Hepatocyte (in vitro differentiated cells): ENCODE data around the gene KLHL21. TPM values are rescaled to one million over a fixed set of nuclear protein-coding genes. Genes with fewer than 3 reads are reported as not detected.
A peak's percentile ranks its signal among the peaks of the same experiment; 100 is the strongest.

Experiments used
- DNase-seq: peaks from one replicate; pipeline ENCODE4 v3.0.0-alpha.2; 2016; ENCODE audit warnings: low spot score
- H2AFZ ChIP-seq: fragments of 200-600 bp; sonication (generic); 2 replicates; pipeline ENCODE4 v1.6.0; 2016; ENCODE audit warnings: antibody characterized with exemption, mild to moderate bottlenecking
- H3K27ac ChIP-seq: fragments of 200-600 bp; sonication (generic); 2 replicates; pipeline ENCODE4 v1.5.1; 2016; ENCODE audit warnings: mild to moderate bottlenecking
- H3K27me3 ChIP-seq: fragments of 200-600 bp; sonication (generic); 2 replicates; pipeline ENCODE4 v1.6.1; 2016
- H3K36me3 ChIP-seq: fragments of 200-600 bp; sonication (generic); replicated peaks from 2 replicates; pipeline ENCODE4 v1.5.1; 2016; ENCODE audit warnings: low read depth; ENCODE audit not compliant: insufficient read depth
- H3K4me1 ChIP-seq: fragments of 200-600 bp; sonication (generic); 2 replicates; pipeline ENCODE4 v1.5.1; 2016; ENCODE audit warnings: mild to moderate bottlenecking, moderate library complexity; ENCODE audit not compliant: insufficient read depth
- H3K4me2 ChIP-seq: fragments of 200-600 bp; sonication (generic); 2 replicates; pipeline ENCODE4 v1.6.0; 2016
- H3K4me3 ChIP-seq: fragments of 200-600 bp; sonication (generic); 2 replicates; pipeline ENCODE4 v1.5.1; 2016; ENCODE audit warnings: mild to moderate bottlenecking
- H3K79me2 ChIP-seq: fragments of 200-600 bp; sonication (generic); 2 replicates; pipeline ENCODE4 v1.6.0; 2017; ENCODE audit warnings: mild to moderate bottlenecking
- H3K9me2 ChIP-seq: fragments of 200-600 bp; sonication (generic); replicated peaks from 2 replicates; pipeline ENCODE4 v1.6.0; 2017; ENCODE audit warnings: mild to moderate bottlenecking; ENCODE audit not compliant: insufficient read depth
- H3K9me3 ChIP-seq: fragments of 200-600 bp; sonication (generic); 2 replicates; pipeline ENCODE4 v1.5.1; 2016; ENCODE audit warnings: low read depth, mild to moderate bottlenecking
- H4K20me1 ChIP-seq: fragments of 200-600 bp; sonication (generic); 2 replicates; pipeline ENCODE4 v1.6.0; 2016; ENCODE audit warnings: mild to moderate bottlenecking; ENCODE audit not compliant: insufficient read depth, poor library complexity, severe bottlenecking
- EZH2 ChIP-seq: fragments of 200-600 bp; sonication (generic); IDR thresholded peaks from 2 replicates; pipeline ENCODE4 v1.6.1; 2016; ENCODE audit warnings: antibody characterized with exemption, mild to moderate bottlenecking, borderline replicate concordance
- EZH2phosphoT487 ChIP-seq: fragments of 200-600 bp; sonication (generic); IDR thresholded peaks from one replicate; pipeline ENCODE4 v1.6.1; 2018; ENCODE audit warnings: antibody characterized with exemption, mild to moderate bottlenecking, low read depth, moderate library complexity; ENCODE audit not compliant: unreplicated experiment, severe bottlenecking
- WGBS: methylation state at CpG from one replicate; pipeline ENCODE4 v1.1.6; 2016; ENCODE audit warnings: low lambda C conversion rate; ENCODE audit errors: missing lambda C conversion rate; 5-methylcytosine and 5-hydroxymethylcytosine counted together
- polyA plus RNA-seq: library from polyadenylated mRNA; unstranded; fragments of >200 nt; fragmentation: Nextera tagmentation; extraction: Ambion mirVana; gene quantifications from 2 replicates; pipeline ENCODE4 v1.2.1, GENCODE V29; 2016
- total RNA-seq: library from RNA; depleted of rRNA; stranded (reverse); fragments of >200 nt; gene quantifications from 2 replicates; pipeline ENCODE4 v1.2.3, GENCODE V29; 2014
- TF ChIP-seq, protein P1 (sequence below): fragments of 200-600 bp; sonication (generic); IDR thresholded peaks from 2 replicates; pipeline ENCODE4 v1.5.1; 2016; ENCODE audit warnings: antibody characterized with exemption, mild to moderate bottlenecking; ENCODE audit not compliant: poor library complexity

The KLHL21 gene
- total and polyA plus RNA-seq, 2 experiments from 2014 or later: 20.0 to 20.6 TPM

- Histone ChIP-seq H3K4me1 (peaks cover 25% of the 10 kb centered on the region), H2AFZ (no peak overlapping the region), H3K27me3 (no peaks in the 10 kb centered on the region), H3K79me2 (peaks cover 56% of the 10 kb centered on the region), H3K9me2 (no peaks in the 10 kb centered on the region), H3K27ac (no peak overlapping the region), H4K20me1 (peaks cover 29% of the 10 kb centered on the region), H3K9me3 (no peaks in the 10 kb centered on the region), H3K36me3 (no peaks in the 10 kb centered on the region), H3K4me2 (peak overlapping the region; percentile 88), H3K4me3 (no peak overlapping the region)
- 96% methylated on average over 31 of the region's 31 CpGs for WGBS
- no peak for TF ChIP-seq EZH2phosphoT487
- TF ChIP-seq, protein P1, sequence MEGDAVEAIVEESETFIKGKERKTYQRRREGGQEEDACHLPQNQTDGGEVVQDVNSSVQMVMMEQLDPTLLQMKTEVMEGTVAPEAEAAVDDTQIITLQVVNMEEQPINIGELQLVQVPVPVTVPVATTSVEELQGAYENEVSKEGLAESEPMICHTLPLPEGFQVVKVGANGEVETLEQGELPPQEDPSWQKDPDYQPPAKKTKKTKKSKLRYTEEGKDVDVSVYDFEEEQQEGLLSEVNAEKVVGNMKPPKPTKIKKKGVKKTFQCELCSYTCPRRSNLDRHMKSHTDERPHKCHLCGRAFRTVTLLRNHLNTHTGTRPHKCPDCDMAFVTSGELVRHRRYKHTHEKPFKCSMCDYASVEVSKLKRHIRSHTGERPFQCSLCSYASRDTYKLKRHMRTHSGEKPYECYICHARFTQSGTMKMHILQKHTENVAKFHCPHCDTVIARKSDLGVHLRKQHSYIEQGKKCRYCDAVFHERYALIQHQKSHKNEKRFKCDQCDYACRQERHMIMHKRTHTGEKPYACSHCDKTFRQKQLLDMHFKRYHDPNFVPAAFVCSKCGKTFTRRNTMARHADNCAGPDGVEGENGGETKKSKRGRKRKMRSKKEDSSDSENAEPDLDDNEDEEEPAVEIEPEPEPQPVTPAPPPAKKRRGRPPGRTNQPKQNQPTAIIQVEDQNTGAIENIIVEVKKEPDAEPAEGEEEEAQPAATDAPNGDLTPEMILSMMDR: no peak
- no peak for TF ChIP-seq EZH2
- no peak for DNase-seq
Observed at GRCh38 chr1:6599141-6599975, 3.3 kb downstream of the KLHL21 start.

- H3K79me2 ChIP-seq: peaks cover 56% of the 10 kb centered on the region
- DNase-seq: no peak
- H2AFZ ChIP-seq: no peak overlapping the region
- H3K36me3 ChIP-seq: no peaks in the 10 kb centered on the region
- no peak overlapping the region for H3K4me3 ChIP-seq
- WGBS: 70% methylated on average over 6 of the region's 6 CpGs
- no peaks in the 10 kb centered on the region for H3K27me3 ChIP-seq
- H3K9me2 ChIP-seq: no peaks in the 10 kb centered on the region
- TF ChIP-seq EZH2 (no peak), EZH2phosphoT487 (no peak)
- TF ChIP-seq, protein P1: no peak
- H3K27ac ChIP-seq: no peak overlapping the region
- no peaks in the 10 kb centered on the region for H3K9me3 ChIP-seq
- H4K20me1 ChIP-seq: peaks cover 31% of the 10 kb centered on the region
- H3K4me1 ChIP-seq: peaks cover 14% of the 10 kb centered on the region
- H3K4me2 ChIP-seq: no peak overlapping the region
Observed at GRCh38 chr1:6597777-6598131, 4.9 kb downstream of the KLHL21 start.

DNA sequence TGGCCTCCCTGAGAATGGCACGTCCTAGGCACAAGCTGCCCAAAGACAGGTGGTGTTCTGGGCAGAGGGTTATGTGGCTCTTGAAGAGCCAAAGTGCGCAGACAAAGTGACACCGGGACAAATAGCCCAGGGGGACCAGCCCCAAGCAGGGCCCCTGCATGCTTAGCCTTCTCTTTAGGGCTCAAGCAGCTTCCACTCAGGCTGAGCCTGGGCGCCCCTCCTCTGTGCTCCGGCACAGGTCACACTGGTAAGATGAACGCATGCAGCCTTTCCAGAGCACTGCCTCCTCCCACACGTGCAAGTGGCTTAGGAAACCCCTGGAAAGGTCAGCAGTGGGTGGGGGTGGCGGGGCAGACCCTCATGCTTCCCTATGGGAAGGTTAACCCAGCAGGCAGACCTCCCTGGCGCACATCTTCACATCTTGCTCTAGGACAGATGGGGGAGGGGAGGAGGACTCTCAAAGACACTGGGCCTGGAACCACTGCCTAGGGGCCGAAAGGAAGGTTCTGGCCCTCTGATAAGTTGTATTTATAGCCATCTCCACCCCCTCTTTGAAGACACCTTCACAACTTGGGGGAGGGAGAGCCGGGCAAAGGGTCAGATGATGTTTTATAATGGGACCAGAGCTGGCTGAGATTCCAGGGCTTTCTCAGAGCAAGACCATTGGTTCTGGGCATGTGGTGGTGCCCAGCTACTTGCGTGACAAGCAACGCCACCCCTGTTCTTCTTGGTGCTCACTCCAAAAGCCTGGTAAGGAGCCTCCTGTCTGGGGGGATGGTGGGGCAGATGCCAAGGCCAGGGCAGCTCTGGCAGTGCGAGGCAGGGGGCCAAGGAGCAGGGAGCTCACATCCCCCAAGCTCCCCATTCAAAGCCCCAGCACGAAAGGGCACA lies 5.5 kb downstream of the KLHL21 start:
- H2AFZ ChIP-seq: no peak overlapping the region
- no peak for DNase-seq
- peaks cover 31% of the 10 kb centered on the region for H4K20me1 ChIP-seq
- H3K9me2 ChIP-seq: no peaks in the 10 kb centered on the region
- H3K4me3 ChIP-seq: no peak overlapping the region
- peaks cover 53% of the 10 kb centered on the region for H3K79me2 ChIP-seq
- no peaks in the 10 kb centered on the region for H3K36me3 ChIP-seq
- 73% methylated on average over 15 of the region's 15 CpGs for WGBS
- H3K9me3 ChIP-seq: no peaks in the 10 kb centered on the region
- H3K4me2 ChIP-seq: no peak overlapping the region
- TF ChIP-seq EZH2 (no peak), EZH2phosphoT487 (no peak)
- TF ChIP-seq, protein P1: no peak
- no peak overlapping the region for H3K27ac ChIP-seq
- H3K4me1 ChIP-seq: peaks cover 14% of the 10 kb centered on the region
- H3K27me3 ChIP-seq: no peaks in the 10 kb centered on the region
